ENCODE results near the gene TFAP2D. TPM values are rescaled to one million over a fixed set of nuclear protein-coding genes. Genes with fewer than 3 reads are reported as not detected.

The TFAP2D gene
- total RNA-seq, 2 experiments from 2014 or later, result not detected

DNA sequence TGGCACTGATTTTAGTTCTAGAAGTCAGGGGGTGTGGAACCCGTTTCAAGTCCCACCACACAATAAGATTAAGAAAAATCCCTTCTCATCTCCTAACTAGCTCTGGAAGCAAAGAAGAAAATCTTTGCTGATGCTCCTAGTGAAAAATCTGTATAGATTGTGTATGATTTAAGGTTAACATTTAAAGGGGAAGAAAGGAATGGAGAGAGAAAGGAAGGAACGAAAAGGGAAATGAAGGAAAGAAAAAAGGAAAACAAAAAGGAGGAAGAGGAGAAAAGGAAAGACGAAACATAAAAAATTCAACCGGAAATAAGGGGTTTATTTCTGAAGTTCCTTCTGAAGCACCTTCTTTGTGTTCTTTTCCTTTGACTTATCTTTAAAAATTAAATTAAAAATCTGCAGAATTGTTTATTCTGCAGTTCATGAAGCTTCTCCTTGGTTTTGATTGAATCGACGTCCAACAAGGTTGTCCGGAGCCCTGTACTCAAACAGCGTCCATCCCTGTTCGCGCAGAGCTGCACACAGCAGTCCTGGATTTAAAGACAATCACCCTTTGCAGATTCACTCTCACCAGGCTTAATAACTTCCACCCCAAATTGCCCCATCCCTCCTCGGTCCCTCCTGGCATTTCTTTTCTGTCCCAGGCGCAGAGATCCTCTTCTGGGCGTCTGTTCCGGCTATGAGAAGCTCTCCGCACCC is 103.8 kb downstream of the TFAP2D start:
- H3K4me3 Mint-ChIP-seq, result no peak overlapping the region
- ChIA-PET CTCF (no interaction called here), POLR2A (no interaction called here)
- DNase-seq, result no peak
- no peak overlapping the region for H3K27ac Mint-ChIP-seq
- H3K36me3 Mint-ChIP-seq (ENCODE audit: low read depth), result no peaks in the 10 kb centered on the region
- peaks cover 14% of the 10 kb centered on the region for H3K4me1 Mint-ChIP-seq
- no peaks in the 10 kb centered on the region for H3K9me3 Mint-ChIP-seq
- H3K27me3 Mint-ChIP-seq, result peaks cover 59% of the 10 kb centered on the region

DNA sequence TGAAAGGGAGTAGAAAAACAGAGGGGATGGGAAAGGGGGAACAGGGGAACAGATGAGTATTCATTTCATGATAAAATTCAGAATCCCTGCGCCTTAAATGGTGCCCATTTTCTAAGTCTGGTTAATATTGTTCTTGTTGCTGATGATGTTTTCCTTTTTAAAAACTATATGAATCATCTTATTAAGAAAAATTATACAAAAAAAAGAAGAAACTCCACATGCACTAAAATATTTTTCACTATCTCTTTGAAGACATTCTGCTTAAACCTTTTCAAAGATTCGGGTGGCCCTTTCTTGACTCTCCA is 104.3 kb downstream of the TFAP2D start:
- H3K9me3 Mint-ChIP-seq, result no peaks in the 10 kb centered on the region
- CTCF ChIA-PET, result no interaction called here
- no peak overlapping the region for H3K4me3 Mint-ChIP-seq
- no peaks in the 10 kb centered on the region for H3K36me3 Mint-ChIP-seq (ENCODE audit: low read depth)
- peaks cover 14% of the 10 kb centered on the region for H3K4me1 Mint-ChIP-seq
- DNase-seq, result no peak
- H3K27ac Mint-ChIP-seq, result no peak overlapping the region
- POLR2A ChIA-PET, result no interaction called here
- peaks cover 64% of the 10 kb centered on the region for H3K27me3 Mint-ChIP-seq

DNA sequence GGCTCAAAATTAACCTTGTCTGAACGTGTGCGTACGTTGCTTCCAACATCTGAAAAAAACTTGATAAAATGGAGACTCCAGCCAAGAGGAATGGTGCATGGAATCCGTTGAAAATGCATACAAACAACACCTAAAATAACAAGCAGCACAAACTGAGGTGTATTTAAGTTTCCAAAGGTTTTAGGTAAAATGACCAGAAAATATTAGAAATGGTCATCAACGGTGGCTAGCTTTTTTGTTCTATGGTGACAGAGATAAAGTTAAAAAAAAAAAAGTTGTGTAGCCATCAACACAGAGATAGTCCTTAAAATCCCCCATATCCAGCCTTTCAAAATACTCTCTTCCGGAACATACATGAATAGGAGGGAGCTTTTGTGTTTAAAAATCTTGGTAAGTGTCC is 104.7 kb downstream of the TFAP2D start:
- H3K27ac Mint-ChIP-seq, result no peak overlapping the region
- no peaks in the 10 kb centered on the region for H3K9me3 Mint-ChIP-seq
- H3K4me1 Mint-ChIP-seq, result peaks cover 14% of the 10 kb centered on the region
- ChIA-PET CTCF (interaction anchor here (0.7 kb wide), 1 partner anchor 1001 kb away, joined by 3 read pairs; no protein-coding TSS in a partner anchor), POLR2A (no interaction called here)
- no peaks in the 10 kb centered on the region for H3K36me3 Mint-ChIP-seq (ENCODE audit: low read depth)
- peaks cover 67% of the 10 kb centered on the region for H3K27me3 Mint-ChIP-seq
- DNase-seq, result no peak
- H3K4me3 Mint-ChIP-seq, result no peak overlapping the region

DNA sequence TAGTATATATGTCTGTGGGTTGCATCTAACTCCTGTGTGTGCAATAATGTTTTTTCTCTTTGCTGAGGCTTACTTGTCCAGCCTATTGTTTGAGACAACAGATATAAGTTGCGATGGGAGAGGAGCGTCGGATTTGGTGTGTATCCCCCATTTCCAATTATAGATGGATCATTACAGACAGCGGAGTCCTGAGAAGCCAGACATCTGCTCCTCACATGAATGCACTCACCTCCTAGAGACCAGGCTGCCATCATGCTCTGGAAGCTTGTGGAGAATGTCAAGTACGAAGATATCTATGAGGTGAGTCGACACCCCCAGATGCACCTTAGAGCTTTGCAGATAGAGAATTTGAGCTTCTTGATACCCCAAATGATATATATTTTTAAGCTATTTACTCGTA is 105.3 kb downstream of the TFAP2D start, which contains the start of gene TFAP2B:
Gene TFAP2B (plus strand): TSS at position 199 of the 400 bp plus-strand sequence. CDS start 21 bp downstream, at position 220.
- no peak within 1 kb of the TSS for H3K27ac Mint-ChIP-seq
- peaks cover 14% of the 10 kb centered on the region for H3K4me1 Mint-ChIP-seq
- peaks cover 74% of the 10 kb centered on the region for H3K27me3 Mint-ChIP-seq
- ChIA-PET POLR2A (no interaction called here), CTCF (interaction anchor here (0.7 kb wide), 1 partner anchor 1001 kb away, joined by 3 read pairs; no protein-coding TSS in a partner anchor)
- no peaks in the 10 kb centered on the region for H3K36me3 Mint-ChIP-seq (ENCODE audit: low read depth)
- DNase-seq, result no peak
- H3K9me3 Mint-ChIP-seq, result no peaks in the 10 kb centered on the region
- no peak within 1 kb of the TSS for H3K4me3 Mint-ChIP-seq

DNA sequence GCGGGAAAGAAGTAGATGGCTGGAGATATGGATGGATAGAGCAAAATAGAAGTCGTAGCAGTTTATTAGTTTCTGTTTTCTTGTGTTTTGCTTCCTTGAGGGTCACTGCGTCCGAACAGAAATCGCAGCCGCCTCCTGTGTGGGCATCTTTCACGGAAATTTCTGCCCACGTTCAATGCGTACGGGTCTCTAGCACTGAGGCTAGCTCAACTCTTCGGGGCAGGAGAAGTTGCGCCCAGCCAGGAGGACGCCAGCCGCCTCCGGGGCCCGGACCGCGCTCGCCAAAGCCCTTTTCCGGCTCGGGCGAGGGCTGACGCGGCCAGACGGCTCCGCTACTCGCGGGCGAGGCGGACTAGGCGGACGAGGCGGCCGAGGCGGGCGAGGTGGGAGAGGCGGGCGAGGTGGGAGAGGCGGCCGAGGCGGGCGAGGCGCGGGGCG is 106.2 kb downstream of the TFAP2D start:
- Mint-ChIP-seq H3K9me3 (no peaks in the 10 kb centered on the region), H3K4me3 (no peak overlapping the region), H3K36me3 (ENCODE audit: low read depth) (no peaks in the 10 kb centered on the region), H3K27me3 (peaks cover 79% of the 10 kb centered on the region), H3K4me1 (peaks cover 14% of the 10 kb centered on the region), H3K27ac (no peak overlapping the region)
- no peak for DNase-seq
- CTCF ChIA-PET, result no interaction called here
- POLR2A ChIA-PET, result no interaction called here

DNA sequence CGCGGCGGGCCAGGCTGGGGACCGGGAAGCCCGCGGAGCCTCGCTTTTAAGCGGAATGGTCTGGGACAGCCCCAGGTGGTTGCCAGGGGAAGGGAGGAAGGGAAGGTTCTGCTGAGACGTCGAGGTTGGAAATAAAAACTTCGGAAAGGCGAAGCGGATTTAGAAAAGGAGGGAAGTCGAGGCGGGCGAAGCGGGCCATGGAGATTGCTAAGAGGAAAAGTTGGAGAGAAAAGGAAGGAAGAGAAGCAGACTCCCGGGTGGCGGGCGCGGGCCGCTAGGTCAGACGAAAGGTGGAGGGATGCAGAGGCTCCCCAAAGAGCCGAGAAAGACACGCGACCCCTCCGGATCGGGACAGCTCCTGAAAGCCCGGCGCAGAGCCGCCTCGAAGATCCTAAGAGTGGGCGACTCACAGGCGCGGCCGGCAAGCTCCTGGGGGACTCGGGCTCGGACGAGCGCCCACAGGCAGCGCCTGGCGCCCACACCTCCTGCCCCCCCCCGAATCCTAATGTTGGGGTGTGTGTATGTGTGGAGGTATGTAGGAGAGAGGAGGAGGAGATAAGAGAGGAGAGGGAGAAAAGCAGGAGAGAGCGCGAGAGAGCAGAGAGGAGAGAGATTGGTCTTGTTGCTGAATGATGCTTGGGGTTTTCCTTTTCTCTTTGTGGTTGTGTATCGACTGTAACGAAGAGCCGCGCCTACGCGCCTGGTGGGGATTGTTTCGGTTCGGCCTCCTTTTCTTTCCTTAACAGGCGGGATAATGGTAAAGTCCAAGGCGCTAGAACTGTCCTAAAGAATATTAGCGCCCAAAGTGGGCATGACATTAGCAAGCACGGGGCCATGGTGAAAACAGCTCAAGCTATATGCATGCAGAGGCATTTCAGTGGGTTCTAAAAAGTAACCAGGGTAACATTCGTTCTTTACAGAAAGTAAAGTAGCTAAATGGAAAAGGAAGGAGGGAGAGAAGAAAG is 106.9 kb downstream of the TFAP2D start:
- no peak for DNase-seq
- ChIA-PET CTCF (interaction anchor here (0.6 kb wide), 1 partner anchor 800 kb away, joined by 6 read pairs; no protein-coding TSS in a partner anchor), POLR2A (no interaction called here)
- H3K27me3 Mint-ChIP-seq, result peaks cover 83% of the 10 kb centered on the region
- no peaks in the 10 kb centered on the region for H3K9me3 Mint-ChIP-seq
- H3K4me1 Mint-ChIP-seq, result peaks cover 13% of the 10 kb centered on the region
- no peak overlapping the region for H3K27ac Mint-ChIP-seq
- peak overlapping the region; percentile 21 for H3K4me3 Mint-ChIP-seq
- no peaks in the 10 kb centered on the region for H3K36me3 Mint-ChIP-seq (ENCODE audit: low read depth)

DNA sequence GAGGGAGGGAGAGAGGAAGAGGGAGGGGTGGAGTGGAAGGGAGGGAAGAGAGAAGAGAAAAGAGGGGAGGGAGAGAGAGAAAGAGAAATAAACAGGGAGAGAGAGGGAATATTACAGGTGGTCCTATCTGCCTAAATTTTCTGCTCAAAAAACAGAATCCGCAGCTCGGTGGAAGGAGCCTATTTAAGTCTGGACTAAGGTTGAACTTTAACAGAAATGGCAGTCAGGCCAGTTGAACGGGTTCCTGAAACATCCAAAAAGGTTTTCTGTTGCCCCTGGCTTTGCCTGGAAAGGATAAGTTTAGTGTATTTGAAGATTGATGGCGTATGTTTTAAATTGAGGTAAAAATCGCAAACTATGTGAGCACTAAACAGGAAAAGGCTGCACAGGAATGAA is 107.5 kb downstream of the TFAP2D start:
- no peak for DNase-seq
- POLR2A ChIA-PET, result no interaction called here
- no peaks in the 10 kb centered on the region for H3K9me3 Mint-ChIP-seq
- H3K36me3 Mint-ChIP-seq (ENCODE audit: low read depth), result no peaks in the 10 kb centered on the region
- H3K27me3 Mint-ChIP-seq, result peaks cover 84% of the 10 kb centered on the region
- H3K4me1 Mint-ChIP-seq, result peaks cover 9% of the 10 kb centered on the region
- no peak overlapping the region for H3K4me3 Mint-ChIP-seq
- no peak overlapping the region for H3K27ac Mint-ChIP-seq
- CTCF ChIA-PET, result interaction anchor here (0.6 kb wide), 1 partner anchor 801 kb away, joined by 6 read pairs; no protein-coding TSS in a partner anchor

DNA sequence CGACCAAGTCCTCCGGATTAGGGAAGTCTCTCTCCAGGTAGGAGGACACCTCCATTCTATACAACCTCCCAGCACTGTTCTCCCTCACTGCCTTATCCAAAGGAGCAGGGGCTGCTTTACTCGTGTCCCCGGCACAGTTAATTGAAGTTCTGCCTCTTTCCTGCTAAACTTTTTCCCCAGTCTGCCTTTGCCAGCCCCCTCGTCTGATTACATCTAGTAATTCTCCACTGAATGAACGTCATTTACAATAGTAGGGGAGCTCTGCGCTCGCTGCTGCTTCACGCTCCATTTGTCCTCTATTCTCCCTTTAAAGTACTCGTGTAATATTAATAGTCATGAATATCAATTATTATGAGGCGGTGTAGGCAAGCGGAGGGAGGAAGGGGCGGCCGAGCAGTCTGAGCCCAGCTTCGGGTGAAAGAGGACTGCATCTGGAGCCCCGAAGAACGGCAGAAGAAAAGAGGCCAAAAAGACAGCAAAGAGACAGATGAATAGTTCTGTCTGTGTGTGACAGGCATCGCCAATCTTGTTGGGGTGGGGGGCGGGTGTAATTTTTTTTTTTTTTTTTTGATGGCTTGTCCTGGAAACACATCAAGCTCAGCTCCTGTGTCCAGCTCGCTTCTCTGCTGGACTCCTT is 108.2 kb downstream of the TFAP2D start:
- POLR2A ChIA-PET, result no interaction called here
- CTCF ChIA-PET, result no interaction called here
- no peaks in the 10 kb centered on the region for H3K36me3 Mint-ChIP-seq (ENCODE audit: low read depth)
- H3K4me1 Mint-ChIP-seq, result peaks cover 6% of the 10 kb centered on the region
- no peak overlapping the region for H3K4me3 Mint-ChIP-seq
- H3K27me3 Mint-ChIP-seq, result peaks cover 87% of the 10 kb centered on the region
- DNase-seq, result no peak
- H3K9me3 Mint-ChIP-seq, result no peaks in the 10 kb centered on the region
- H3K27ac Mint-ChIP-seq, result no peak overlapping the region

DNA sequence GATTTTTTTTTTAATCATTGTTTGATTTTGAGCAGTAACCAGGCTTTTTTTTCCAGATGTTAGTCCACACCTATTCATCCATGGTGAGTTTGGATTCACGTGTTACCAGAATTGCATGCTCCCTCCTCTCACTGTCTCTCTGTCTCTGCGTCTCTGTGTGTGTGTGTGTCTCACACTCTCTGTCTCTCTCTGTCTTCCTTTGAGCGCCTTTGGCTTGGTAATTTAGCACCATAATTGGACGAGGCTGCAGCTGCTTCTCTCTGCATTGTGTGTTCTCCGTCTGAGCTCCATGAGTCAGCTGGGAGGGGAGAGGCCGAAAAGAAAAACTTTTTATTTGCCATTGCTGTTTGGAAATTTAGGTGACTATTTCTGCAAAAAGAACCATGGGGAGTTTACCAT is 108.8 kb downstream of the TFAP2D start:
- POLR2A ChIA-PET, result no interaction called here

More for the DNA sequence above, 108.8 kb downstream of the TFAP2D start:
- H3K36me3 Mint-ChIP-seq (ENCODE audit: low read depth), result no peaks in the 10 kb centered on the region
- no peak for DNase-seq
- no peaks in the 10 kb centered on the region for H3K9me3 Mint-ChIP-seq
- H3K27ac Mint-ChIP-seq, result no peak overlapping the region
- no peak overlapping the region for H3K4me3 Mint-ChIP-seq
- peaks cover 6% of the 10 kb centered on the region for H3K4me1 Mint-ChIP-seq
- H3K27me3 Mint-ChIP-seq, result peaks cover 90% of the 10 kb centered on the region
- CTCF ChIA-PET, result no interaction called here

Other genes with a start within 250 kb of the TFAP2D start
- not detected for gene TFAP2B, start 105.3 kb downstream of the TFAP2D start, total RNA-seq

Measured in activated CD4-positive, alpha-beta memory T cell treated with anti-CD3 and anti-CD28 coated beads, Interleukin-2, amount 10 ng/mL, durations not matched to agents 7 days and 5 days (primary cell).